CD4-positive, alpha-beta T cell treated with Interferon alpha-2 for 1 hour (primary cell): ENCODE results near the gene NRP2.

Experiments used
- DNase-seq, 2 donors: peaks; one replicate each; pipeline ENCODE4 v3.0.0-alpha.2; 2020 to 2022

Gene NRP2

DNA sequence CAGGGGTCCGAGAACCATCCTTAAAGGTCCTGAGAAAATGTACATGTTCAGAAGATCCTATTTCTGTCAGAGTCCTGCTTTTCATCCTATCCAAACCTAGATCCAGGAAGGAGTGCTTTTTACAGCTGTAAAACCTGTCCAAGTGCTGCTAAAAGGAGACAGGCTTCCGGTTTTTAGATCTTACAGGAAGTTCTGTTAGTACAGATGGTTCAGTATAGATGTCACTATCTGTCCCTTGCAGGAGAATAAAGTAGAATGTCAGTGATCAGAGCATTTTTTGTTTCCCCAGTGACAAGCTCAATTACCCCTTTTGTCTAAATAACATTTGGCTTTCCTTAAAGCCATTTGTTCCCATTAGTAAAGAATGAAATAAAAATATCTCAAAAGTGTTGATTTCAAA, 98.3 kb downstream of the NRP2 start:
- no peak for DNase-seq

DNA sequence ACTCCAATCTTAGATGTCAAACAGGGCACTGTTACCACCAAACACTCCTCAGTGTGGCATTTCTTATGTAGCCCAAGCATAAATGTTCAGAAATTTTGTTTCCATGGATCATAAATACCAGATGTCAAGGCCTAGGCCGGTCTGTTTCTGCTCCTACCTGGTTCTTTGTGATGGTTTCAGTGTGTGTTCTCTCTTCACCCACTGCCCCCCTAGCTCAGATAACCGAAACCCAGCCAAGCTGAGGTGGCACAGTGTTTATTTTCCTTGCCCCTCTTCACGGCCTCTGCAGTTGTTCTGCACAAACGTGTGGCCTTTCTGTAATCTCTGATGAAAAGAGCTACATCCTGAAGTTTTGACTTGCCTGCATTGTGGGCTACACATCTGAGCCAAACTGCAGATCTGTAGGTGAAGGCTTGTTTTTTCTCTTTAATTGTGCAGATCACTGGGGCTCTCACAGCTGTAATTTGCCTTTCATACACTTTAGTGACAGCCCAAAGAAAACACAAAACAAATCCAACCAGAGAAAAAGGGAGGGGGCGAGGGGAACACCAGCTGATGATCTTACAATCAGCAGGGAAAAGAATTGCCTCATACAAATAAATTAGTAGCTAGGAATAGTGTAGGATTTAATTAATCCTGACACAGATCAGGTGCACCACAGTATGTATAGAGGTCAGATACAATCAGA, 99.1 kb downstream of the NRP2 start:
- no peak for DNase-seq

DNA sequence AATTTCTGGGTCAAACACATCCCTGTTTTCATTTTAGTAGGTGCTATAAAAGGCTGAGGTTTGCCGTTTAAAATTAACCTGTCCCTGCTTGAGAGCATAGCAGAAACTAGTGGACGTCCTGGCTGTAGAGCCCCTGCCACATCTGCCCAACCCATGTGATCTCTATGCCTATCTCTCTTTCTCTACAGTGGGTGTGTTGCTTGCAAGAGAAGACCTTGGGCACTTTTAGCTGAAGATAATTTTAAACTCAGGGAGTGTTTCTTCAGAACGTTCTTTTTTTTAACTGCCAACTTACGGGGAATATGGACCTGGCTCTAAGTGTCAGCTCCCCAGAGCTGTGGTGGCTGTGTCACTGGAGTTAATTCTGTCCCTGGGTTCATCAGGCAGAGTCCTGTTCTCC, 100.6 kb downstream of the NRP2 start:
- DNase-seq, result no peak

DNA sequence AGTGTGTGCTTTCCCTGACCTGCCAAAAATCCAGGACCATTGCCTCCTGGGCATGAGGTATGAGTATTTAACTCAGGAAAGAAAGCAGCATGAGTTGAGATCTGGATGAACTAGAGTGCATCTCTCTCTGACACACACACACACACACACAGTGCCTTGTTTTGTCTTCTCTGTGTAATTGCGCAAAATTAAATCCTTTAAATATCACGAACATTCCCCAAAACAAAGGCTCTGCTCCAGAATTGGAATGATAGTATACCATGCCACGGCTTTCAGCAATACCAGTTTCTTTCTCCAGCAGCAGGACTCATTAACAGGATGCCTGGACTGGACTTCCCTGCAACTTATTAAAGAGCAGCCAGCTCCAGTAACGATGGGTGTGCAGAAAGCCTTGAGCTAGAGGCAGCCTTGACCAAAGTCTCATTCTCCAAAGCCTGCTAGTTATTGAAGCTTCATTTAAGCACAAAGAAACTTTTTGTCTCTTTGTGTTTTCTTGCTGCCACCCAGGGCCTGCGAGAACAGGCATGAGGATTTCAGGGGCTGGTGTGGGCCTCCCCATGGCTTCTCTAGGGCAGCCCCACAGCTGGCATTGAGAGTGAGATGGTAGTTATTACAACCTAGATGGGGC, 101.7 kb downstream of the NRP2 start:
- no peak for DNase-seq

DNA sequence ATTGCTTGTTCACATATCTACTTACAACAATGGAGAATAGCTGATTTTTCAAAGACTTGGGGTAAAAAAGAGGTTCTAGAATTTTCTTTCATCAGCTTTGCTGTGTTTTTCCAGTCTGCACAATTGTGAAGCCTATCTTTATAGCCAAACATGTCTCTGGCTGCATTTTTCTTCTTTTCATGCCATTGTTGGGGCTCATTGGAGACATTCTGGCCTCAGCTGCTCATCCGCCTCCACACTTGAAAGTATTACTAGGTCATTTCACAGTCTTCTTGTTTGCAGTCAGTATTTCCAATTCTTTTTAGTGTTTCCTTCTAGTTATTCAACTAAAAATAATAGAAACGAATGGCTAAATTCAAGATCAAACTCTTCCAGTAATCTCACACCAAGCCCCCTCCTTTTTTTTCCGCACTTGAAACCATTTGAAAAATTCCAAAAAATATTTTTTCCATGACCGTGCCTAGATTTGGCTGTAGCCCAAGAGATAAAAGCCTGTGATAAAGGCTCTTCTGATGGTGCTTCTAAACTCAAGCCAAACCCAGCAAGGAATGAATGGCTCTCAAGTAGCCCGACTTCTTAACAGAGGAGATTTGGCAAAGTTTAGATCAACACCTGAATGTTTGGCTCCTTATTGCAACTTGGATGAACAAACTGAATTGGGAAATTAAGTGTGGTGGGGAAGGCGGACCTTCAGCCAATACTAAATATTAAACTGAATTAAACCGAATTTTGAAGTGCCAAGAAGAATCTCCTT, 103.4 kb downstream of the NRP2 start:
- no peak for DNase-seq

DNA sequence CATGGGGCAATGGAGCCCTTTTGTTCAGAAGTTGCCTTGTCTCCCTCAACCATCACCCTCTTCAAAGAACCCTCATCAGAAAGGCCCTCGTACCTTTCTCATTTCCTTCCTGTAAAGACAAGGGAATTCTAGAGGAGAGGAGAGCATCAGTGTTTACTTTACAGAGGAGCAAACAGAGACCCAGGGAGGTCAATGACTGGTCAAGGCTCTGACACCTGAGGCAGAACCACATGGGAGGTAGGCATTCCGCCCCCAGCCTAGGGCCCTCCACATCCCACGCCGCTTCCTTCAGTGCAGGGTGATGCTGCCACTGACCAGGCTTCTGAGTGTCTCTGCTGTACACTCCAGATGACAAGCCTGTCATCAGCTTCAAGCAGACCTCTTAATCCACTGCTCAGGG, 104.7 kb downstream of the NRP2 start:
- no peak for DNase-seq

DNA sequence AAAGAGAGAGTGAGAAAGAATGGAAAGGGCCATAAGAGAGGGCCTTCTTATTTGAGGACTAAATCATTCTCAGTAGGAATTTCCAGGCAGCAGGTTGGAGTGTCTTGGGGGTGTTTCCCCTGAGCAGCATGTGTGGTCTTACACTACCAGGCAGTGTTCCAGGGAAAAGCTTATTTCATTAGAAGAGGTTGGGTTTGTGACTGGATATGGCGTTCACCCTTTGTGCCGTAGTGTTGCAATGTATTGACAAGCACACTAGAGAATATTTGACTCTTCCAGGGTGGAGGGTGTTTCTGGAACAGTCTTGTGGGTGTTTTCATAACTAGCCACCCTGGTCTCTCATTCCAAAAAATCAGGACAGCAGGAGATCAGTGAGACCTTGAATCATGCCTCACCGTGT, 105.5 kb downstream of the NRP2 start:
- no peak for DNase-seq

DNA sequence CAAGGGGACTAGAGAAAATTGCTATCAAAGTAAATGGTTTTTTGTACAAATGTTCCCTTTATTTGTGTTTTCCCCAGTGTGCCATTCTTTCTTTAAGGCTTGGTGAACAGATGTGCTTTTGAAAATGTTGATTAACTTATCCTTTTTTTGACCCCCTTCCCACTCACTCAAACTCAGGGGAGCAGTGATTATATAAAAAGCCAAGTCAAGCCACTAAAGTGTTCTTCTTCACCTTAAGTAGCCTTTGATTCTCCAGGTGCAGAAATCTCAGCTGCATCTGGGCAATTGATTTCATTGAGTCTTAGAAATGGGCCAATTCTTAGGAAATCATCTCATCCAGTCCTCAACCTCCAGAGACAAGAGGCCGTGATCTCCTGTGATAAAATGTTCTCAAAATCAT, 107.6 kb downstream of the NRP2 start:
- no peak for DNase-seq

DNA sequence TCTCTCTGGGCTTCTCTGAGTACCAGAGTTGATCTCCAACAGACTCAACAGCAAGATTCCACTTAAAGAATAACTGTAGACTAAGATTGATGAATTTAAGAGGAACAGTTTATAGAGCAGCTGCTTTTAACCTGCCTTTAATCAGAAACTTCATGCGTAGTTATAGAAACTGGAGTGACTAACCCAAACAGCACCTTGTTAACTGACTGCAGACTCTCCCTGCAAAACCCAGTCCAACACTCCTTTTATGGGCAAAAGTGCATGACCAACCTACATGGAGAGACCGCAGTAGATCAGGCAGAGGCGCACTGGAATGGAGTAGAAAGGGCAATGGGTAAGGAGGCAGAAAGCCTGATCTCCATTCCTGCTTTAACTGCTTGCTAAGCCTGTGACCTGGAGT, 110.6 kb downstream of the NRP2 start:
- DNase-seq, result no peak

DNA sequence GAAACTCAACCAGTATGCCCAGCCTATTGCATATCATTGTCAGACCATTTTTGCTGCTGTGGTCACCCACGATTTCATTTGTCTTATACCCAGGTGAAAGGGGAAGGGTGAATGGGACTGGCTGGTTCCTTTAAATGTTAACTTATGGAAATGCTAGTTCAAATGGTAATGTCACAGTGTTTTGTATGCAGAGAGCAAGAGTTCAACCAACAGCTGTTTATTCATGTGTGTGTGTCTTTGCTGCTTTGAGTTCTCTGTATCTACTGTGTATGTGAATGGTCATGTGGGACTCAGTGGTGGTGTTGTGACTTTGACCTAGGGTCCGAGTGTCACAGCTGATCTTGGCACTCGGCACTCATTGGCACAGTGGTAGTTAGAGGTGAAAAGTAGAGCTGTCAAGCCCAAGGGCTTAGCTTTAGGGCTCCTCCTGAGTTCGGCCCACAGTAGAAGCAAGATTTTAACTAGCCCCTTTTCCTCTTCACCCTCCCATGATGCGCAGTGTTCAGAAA, 114.6 kb downstream of the NRP2 start:
- no peak for DNase-seq

DNA sequence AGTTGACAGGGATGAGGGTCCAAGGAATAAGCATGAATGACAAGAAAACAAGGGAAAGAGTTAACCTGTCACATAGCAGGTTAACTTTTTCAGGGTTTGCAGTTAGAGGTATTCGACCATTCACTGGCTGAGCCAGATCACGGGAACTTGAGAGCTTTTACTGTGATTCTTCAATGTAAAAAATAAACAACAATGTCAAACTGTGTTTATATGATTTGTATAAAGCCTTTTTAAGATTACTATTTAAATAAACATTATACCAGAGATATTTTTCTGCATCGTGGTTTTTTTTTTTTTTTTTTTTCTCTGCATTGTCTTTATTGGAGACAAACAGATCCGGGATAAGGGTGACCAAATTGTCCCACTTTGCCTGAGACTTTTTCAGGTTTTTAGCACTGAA, 115.6 kb downstream of the NRP2 start:
- DNase-seq, result no peak

DNA sequence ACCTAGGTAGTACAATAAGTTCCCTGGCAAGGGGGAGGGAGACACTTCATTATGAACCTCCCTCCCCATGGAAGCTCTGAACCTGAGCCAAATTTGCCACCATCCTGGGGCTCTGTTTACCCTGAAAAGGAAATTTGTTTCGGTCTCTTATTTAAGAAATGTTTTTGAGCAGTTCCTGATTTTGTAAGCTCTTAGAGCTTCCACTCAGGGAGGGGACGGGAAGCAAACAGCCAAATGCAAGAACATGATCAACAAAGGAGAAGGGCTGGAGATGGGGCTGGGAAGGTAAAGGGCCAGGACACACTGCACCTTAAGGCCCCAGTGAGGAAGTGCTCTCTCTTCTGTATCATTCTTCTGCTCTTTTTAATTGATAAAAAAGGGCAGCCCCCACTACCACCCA, 117.9 kb downstream of the NRP2 start:
- no peak for DNase-seq

DNA sequence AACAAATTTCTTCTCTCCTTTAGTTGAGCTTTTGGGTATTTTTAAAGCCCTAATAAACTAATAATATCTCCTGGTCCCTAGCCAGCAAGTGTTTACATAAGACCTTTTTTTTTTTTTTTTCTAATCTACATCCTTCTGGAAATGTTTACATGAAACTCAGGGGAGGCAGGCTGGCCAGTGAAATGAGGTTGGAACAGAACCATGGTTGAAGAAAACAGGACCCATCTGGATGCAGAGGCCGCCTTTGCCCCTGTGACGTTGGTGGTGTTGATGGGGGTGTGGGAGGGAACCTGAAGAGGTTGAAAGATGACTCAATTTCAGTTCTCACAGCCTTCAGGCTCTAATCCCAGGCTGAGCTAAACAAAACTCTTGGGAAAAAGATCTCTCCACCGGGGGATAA, 118.5 kb downstream of the NRP2 start:
- no peak for DNase-seq

DNA sequence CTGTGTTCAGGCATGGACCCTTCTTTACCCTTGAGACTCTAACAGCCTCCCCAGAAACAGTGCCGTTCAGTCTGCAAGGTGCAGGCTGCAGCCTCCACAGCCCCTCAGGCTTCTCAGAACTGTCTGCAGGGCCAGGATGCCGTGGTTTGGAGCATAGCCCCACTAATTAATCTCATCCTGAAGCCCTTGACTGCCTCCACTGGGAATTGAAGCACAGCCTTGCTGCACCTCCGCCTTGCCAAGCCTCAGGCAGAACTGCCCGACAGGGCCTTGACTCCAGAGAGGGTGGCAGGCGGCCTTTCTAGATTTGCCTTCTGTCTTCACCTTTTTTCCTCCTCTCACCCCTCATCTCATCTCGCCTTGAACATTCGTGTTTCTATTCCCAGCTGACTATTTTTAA, 119.8 kb downstream of the NRP2 start:
- DNase-seq, result no peak

DNA sequence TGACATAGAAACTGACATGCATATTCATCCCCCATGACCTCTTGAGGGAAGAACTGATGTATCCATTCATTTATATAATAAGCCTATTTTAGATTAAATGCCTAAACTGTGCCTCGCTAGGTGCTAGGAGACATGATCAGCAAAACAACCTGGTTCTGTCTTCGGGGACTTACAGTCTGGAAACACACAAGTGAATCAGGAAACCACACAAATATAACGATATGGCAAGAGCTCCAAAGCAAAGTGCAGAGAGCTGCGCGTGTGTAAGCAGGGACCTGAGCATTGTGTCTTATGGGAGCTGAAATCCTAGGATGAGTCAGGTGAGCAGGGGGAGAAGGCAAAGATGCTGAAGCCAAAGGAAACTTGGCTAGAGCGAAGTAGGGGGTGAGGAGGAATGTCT, 120.6 kb downstream of the NRP2 start:
- no peak for DNase-seq

DNA sequence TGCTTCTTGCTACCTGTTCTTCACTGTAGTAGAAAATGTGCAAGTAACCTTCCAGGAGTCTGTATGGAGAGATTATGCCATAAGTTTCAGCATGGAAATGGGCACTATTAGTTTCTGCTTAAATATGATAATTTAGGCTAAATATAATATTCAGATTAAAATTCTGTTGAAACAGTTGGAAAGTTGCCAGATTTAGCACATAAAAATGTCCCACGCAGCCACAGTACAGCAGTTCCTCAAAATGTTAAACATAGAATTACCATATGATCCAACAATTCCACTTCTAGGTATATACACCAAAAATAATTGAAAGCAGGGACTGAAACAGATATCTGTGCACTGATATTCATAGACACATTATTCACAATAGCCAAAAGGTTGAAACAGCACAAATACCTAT, 121.2 kb downstream of the NRP2 start:
- no peak for DNase-seq

DNA sequence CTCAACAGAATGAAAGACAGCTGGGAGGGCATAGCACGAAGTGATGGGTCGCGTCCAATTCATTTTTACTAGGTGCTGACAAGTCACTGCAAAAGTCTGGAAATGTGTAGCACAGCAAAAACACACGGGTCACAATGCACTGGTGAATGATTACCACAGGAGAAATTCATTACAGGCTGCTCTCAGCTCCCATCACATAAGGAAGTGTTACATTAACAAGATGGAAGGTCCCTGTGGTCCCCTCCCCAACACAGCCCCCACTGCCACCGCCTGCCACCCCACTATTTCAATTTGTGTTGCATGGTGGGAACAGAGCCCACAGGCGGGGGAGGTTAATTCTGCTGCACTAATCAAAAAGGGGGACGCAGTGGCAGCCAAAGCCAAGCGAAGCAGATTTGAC, 122.8 kb downstream of the NRP2 start:
- no peak for DNase-seq

DNA sequence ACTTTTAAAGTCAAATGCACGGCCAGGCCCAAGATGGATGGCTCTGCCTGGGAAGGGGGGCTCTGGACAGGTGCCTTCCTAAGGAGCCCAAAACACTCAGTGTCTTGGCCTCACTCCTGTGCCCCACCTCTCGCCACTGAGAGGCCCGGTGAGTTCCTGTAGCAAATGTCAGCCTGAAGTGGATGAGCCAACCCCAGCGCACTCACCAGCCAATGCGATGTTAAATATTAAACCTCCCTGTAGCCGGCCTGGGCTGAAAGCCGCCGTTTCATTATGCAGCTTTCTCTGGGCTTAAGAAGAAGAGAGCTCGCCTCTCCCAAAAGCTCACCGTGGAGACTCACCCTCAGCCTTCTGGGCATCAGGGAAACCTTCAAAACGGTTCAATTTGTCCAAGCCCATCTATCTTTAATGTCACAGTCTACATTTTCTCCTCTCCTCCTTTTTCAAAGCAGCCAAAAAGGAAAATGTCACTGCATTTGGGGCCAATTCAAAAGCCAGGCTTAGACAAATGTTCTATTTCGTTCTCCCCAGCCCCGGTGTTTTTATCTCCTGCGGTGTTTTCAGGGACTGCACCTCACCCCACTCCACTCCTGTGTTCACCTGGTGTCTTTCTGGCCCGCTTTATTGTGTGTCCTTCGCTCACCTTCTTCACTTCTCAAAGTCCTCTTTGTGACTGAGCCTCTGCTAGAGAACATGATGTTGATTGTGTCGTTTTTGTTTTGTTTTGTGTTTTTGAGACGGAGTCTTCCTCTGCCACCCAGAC, 124.0 kb downstream of the NRP2 start:
- no peak for DNase-seq

DNA sequence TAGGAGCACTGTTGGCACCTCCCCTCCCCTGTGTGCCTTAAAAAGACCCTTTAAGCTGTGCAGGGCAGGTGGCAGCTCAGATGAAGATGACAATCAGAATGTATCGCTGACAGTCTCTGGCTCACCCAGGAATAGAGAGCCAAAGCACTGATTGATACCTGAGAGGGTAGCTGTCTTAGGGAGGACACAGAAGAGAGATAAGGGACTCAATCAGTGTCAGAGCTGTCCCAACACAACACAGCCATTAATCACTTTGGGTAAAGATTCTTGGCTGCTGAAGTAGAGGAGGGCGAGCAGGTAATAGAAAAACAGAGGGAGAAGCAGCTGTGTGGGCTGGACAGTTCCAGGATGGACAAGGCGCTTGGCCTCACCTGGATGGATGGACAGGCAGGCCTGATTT, 124.9 kb downstream of the NRP2 start:
- no peak for DNase-seq

DNA sequence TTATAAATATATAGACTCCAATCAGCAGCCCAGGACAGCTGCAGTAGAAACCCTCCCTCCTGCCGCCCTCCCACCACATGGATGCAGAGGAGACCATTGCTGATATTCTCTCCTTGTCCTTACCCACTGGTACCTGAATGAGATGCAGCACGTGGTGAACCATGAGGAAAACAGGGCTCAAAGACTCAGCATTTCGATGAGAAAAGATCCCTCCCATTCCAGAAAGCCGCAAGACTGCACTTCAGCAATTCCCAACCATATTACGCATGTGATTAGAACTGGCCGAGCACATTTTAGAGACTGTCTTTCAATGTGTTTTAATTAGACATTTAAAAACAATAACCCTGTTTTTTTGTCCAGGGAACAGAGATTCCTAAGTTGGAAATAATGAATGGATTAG, 125.5 kb downstream of the NRP2 start:
- DNase-seq, result no peak

DNA sequence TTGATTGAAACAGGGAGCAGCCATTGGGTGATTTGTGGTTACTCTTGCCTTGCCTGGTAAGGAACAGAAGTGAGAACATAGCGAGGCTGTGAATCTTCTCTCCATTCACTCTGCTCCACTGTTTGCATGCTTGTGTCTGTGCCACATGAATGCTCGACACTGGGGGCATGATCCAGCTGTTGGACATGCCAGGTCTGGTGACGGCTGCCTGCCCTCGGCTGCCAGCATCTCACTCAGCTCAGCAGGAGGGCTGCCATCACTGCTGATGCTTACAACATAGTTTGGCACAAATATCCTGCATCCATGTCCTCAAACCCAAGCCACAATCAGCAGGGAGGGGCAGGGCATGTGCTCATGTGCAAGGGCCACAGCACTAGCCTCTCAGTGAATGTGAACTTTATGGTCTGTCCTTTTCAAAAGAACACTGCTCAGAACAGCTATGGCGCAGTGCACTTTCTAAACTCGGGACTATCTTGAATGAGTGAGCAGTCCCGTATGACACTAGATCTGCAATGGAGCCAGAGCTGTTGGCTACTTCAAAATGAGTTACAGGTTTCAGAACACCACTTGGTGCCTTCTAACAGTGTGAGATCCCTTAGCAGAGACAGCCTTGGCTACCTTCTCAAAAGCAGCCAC, 126.3 kb downstream of the NRP2 start:
- no peak for DNase-seq

DNA sequence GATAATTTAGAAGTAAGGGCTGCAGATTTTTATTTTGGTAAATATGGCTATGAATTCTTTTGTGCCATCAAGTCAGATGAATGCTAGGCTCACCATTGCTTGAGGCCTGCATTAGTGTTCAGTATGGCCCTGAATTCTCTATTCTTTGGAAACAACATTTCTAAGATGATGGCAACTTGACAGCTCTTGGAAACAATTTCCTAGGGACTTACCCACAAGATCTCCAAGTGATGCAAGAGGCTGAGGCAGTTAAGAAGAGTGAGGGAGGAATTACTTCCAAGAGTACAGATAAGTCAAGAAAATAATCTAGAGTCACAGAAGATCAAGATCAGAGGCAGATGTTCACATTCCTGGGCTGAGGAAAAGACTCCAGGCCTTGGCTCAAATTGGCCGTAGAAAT, 129.1 kb downstream of the NRP2 start:
- DNase-seq, result no peak

DNA sequence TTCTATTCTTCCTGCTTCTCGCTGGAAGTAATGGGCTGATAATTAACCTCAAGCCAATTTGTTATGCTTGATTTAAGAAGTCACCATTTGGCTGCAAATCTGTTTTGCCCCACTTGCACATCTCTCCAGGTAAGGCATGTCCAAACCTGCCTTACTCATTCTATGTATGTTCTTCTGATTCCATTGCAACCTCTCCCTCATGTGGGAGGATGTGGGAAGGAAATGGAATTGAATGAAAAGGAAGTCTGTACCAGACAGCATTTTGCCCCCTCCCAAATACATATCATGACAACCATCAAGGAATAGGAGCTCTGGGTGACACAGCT, 131.7 kb downstream of the NRP2 start:
- DNase-seq, result no peak
